Gastrocnemius medialis (tissue), 4 donors: ENCODE data around the gene PDIA6. TPM values are rescaled to one million over a fixed set of nuclear protein-coding genes. Genes with fewer than 3 reads are reported as not detected.

Experiments
- ATAC-seq, 2 donors: fragments of 150-250 bp; one replicate each; pipeline ENCODE4 v1.9.1; 2016
- DNase-seq, 2 donors: peaks; one replicate each; pipeline ENCODE4 v3.0.0-alpha.2; 2019
- H3K27ac ChIP-seq, 4 donors: fragments of 200-600 bp; sonication (generic); 1 replicate in 1 of 4; 2 replicates in 3 of 4; pipeline ENCODE4 v1.5.1; 2016 to 2018; ENCODE audit warnings: mild to moderate bottlenecking in 2 of 4, moderate library complexity in 1 of 4
- H3K27me3 ChIP-seq, 3 donors: fragments of 200-600 bp; sonication (generic) in 2 of 3; 1 replicate in 1 of 3; 2 replicates in 2 of 3; pipeline versions ENCODE4 v1.5.1 to v1.6.0; 2016 to 2019; ENCODE audit warnings: mild to moderate bottlenecking in 1 of 3, moderate library complexity in 1 of 3
- H3K36me3 ChIP-seq, 2 donors: fragments of 200-600 bp; sonication (generic) in 1 of 2; one replicate each; pipeline ENCODE4 v1.5.1; 2017 to 2018
- H3K4me1 ChIP-seq, 2 donors: fragments of 200-600 bp; sonication (generic) in 1 of 2; one replicate each; pipeline ENCODE4 v1.5.1; 2016 to 2017; ENCODE audit warnings: mild to moderate bottlenecking in 2 of 2
- H3K4me3 ChIP-seq, 4 donors: fragments of 200-600 bp; sonication (generic) in 3 of 4; 1 replicate in 1 of 4; 2 replicates in 3 of 4; pipeline ENCODE4 v1.5.1; 2016 to 2019; ENCODE audit warnings: mild to moderate bottlenecking in 2 of 4
- H3K9me3 ChIP-seq, 3 donors: fragments of 200-600 bp; sonication (generic) in 2 of 3; 1 replicate in 1 of 3; 2 replicates in 2 of 3; pipeline ENCODE4 v1.5.1; 2016 to 2019
- POLR2A ChIP-seq, 2 donors: fragments of 450-650 bp; IDR thresholded peaks; one replicate each; pipeline ENCODE4 v1.6.1; 2017; ENCODE audit warnings: antibody characterized with exemption in 2 of 2, mild to moderate bottlenecking in 2 of 2, moderate library complexity in 2 of 2
- in situ Hi-C, 4 donors: fragments of 200-750 bp; cut with MboI; loops; one replicate each; pipeline versions ENCODE4 v1.15.0 to v1.8.0; 2017; ENCODE audit warnings: low sequenced_read_pairs in 4 of 4
- intact Hi-C: fragments of 100-400 bp; cut with DNase I; formaldehyde crosslinking; loops from one replicate; pipeline ENCODE4 v1.15.1; 2023; ENCODE audit warnings: low total_unique reads
- total RNA-seq, 4 donors: library from RNA; depleted of rRNA; stranded (reverse); fragments of >200 nt; gene quantifications; one replicate each; pipeline versions ENCODE4 v1.1.0 to v1.2.3, GENCODE V29; 2016
- TF ChIP-seq, protein P1 (sequence below), 5 experiments: fragments of 450-650 bp in 3 of 5; fragments of 200-600 bp in 2 of 5; sonication (generic) in 2 of 5; IDR thresholded peaks in 4 of 5; conservative IDR thresholded peaks in 1 of 5; 1 replicate in 4 of 5; 2 replicates in 1 of 5; pipeline ENCODE4 v1.5.1; 2016 to 2019; ENCODE audit warnings: antibody characterized with exemption in 5 of 5, mild to moderate bottlenecking in 3 of 5, moderate library complexity in 3 of 5

PDIA6 gene, protein sequence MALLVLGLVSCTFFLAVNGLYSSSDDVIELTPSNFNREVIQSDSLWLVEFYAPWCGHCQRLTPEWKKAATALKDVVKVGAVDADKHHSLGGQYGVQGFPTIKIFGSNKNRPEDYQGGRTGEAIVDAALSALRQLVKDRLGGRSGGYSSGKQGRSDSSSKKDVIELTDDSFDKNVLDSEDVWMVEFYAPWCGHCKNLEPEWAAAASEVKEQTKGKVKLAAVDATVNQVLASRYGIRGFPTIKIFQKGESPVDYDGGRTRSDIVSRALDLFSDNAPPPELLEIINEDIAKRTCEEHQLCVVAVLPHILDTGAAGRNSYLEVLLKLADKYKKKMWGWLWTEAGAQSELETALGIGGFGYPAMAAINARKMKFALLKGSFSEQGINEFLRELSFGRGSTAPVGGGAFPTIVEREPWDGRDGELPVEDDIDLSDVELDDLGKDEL
- total RNA-seq, result 10 to 100 TPM; 32.0 to 72.4 (median 54.2) TPM

DNA sequence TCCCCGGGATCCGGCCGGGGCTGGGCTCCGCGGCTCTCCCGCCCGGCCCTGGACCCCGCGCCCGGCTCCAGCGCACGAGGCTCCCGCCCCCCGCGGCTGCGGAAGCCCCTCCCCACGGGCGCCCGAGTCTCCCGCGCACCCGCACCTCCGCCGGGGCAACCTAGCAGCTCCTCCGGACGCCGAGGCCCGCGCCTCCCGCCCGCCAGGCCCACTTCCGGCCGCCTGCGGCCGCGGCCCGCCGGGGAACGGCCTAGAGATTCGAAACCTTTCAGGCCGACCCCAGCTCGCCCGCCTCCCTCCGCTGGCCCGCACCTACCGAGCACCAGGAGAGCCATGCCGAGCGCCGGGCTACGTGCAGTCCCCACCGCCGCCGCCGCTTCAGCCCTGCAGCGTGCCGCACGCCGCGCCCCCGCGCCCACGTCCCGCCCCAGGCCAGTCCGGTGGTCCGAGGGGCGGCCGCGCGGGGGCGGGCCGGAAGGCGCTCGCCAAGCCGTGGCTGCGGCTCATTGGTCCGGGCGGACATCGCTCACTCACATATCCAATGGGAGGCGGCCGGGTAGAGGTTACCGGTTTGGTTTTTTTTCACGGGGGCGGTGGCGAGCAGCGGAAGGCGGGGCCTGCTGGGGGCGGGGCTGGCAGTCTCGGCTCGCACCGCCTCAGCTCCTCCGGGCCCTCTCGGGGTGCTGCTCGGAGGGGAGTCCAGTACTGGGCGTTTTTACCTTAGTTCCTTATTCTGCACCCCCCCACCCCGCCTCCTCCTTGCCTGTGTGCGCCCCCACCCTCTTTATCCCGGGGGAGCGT, at the start of gene PDIA6:
Gene PDIA6, minus strand, starts transcription at position 424 of the 801 bp plus-strand sequence. Its CDS starts 89 bp downstream, at position 335.
- DNase-seq (peak; percentile 96 to 97), ATAC-seq (peak; percentile 94 to 97)
- Histone ChIP-seq H3K27ac (peak within 1 kb of the TSS; percentile 77 to 94 (median 89)), H3K4me1 (peaks cover 20 to 25% of the 10 kb centered on the region in 2 donors), H3K9me3 (no peaks in the 10 kb centered on the region), H3K27me3 (no peaks in the 10 kb centered on the region), H3K36me3 (no peaks in the 10 kb centered on the region), H3K4me3 (peak within 1 kb of the TSS; percentile 64 to 87 (median 75))
- in situ Hi-C loops, result no loop called here
- intact Hi-C loops, result loop anchor here (1.0 to 5.0 kb wide), 2 partner anchors 364 to 775 kb away; partner anchors contain the start of gene ODC1
- TF ChIP-seq, protein P1, sequence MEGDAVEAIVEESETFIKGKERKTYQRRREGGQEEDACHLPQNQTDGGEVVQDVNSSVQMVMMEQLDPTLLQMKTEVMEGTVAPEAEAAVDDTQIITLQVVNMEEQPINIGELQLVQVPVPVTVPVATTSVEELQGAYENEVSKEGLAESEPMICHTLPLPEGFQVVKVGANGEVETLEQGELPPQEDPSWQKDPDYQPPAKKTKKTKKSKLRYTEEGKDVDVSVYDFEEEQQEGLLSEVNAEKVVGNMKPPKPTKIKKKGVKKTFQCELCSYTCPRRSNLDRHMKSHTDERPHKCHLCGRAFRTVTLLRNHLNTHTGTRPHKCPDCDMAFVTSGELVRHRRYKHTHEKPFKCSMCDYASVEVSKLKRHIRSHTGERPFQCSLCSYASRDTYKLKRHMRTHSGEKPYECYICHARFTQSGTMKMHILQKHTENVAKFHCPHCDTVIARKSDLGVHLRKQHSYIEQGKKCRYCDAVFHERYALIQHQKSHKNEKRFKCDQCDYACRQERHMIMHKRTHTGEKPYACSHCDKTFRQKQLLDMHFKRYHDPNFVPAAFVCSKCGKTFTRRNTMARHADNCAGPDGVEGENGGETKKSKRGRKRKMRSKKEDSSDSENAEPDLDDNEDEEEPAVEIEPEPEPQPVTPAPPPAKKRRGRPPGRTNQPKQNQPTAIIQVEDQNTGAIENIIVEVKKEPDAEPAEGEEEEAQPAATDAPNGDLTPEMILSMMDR (IDR thresholded peaks at IDR 0.05 in 4 of 5, conservative IDR thresholded peaks at IDR 0.05 in 1 of 5), result peak in 4 of 5 experiments; percentile 17 to 49 (median 38)
- TF ChIP-seq POLR2A (IDR thresholded peaks at IDR 0.05), result peak; percentile 86 to 87

DNA sequence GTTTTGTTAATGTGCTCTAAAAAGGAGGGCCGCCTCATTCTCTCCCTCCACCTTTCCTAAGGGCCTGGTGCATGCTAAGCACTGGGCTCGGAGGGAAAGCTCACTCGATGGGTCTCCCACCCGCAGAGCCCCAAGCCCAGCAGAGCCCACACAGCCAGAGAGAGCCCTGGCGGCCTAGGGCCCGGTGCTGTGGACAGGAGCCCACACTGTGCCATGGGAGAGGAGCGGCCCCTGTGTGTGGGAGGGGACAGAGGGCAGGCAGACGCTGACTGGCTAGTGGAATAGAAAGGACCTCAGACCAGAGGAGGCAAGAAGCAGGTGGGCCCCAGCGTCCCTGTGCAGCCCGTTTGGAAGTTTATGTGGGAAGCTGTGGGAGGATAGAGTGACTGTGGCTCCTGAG, 49.7 kb upstream of the PDIA6 start:
- H3K9me3 ChIP-seq, result no peaks in the 10 kb centered on the region
- DNase-seq (no peak), ATAC-seq (no peak)
- no peaks in the 10 kb centered on the region for H3K27me3 ChIP-seq
- H3K27ac ChIP-seq, result no peak overlapping the region
- H3K36me3 ChIP-seq, result no peaks in the 10 kb centered on the region
- in situ Hi-C loops, result no loop called here
- H3K4me3 ChIP-seq, result no peak overlapping the region
- peaks cover 7 to 26% of the 10 kb centered on the region in 2 donors for H3K4me1 ChIP-seq
- intact Hi-C loops, result no loop called here
- TF ChIP-seq, protein P1 (IDR thresholded peaks at IDR 0.05 in 4 of 5, conservative IDR thresholded peaks at IDR 0.05 in 1 of 5), result no peak
- TF ChIP-seq POLR2A (IDR thresholded peaks at IDR 0.05), result no peak

DNA sequence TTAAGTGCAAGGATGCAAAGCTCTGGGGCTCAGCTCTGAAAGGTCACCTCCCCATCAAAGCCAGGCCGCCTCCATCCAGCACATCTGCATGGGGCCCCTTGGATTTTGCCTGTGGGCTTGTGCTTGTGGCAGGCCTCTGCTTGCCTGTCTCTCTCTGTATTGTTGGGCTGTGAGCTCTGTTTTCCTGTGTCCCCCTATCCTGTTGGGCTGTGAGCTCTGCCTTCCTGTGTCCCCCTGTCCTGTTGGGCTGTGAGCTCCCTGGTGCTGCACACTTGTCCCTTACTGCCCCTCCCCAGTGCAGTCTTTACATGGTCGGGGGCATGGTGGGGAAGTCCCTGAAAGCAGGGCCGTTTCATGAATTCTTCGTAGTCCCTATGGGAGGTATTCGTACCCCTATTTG, 49.2 kb upstream of the PDIA6 start:
- intact Hi-C loops, result no loop called here
- TF ChIP-seq, protein P1 (IDR thresholded peaks at IDR 0.05 in 4 of 5, conservative IDR thresholded peaks at IDR 0.05 in 1 of 5), result no peak
- TF ChIP-seq POLR2A (IDR thresholded peaks at IDR 0.05), result no peak
- ATAC-seq, result no peak

DNA sequence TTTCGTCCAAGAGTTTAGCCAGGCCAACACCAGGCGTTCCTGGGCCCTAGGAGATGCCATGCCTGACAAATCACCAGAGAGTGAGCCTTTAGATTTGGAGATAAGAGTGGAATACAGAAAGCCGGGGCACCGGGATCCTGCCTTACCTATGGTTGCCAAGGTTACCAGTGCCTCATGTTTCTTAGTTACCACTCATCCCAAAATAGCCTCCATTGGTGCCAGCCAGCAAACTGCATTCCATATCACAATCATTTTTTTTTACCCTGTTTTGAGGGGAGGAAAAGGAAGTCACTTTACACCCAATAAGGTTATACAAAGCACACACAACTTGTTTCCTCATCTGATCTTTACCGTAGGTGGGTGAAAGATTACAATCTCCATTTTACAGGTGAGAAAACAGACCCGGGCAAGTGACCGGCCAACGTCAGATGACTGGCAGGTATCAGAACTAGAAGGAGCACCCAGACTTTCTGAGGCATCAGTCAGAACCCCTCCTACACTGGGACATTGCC, 48.3 kb upstream of the PDIA6 start:
- no peak for ATAC-seq
- peaks cover 7 to 22% of the 10 kb centered on the region in 2 donors for H3K4me1 ChIP-seq
- no peaks in the 10 kb centered on the region for H3K9me3 ChIP-seq
- in situ Hi-C loops, result no loop called here
- no peaks in the 10 kb centered on the region for H3K36me3 ChIP-seq
- TF ChIP-seq POLR2A (IDR thresholded peaks at IDR 0.05), result no peak
- TF ChIP-seq, protein P1 (IDR thresholded peaks at IDR 0.05 in 4 of 5, conservative IDR thresholded peaks at IDR 0.05 in 1 of 5), result no peak
- DNase-seq, result no peak
- H3K27me3 ChIP-seq, result no peaks in the 10 kb centered on the region
- no peak overlapping the region for H3K27ac ChIP-seq
- intact Hi-C loops, result no loop called here
- no peak overlapping the region for H3K4me3 ChIP-seq

More for the DNA sequence above, 49.2 kb upstream of the PDIA6 start:
- in situ Hi-C loops, result no loop called here
- no peaks in the 10 kb centered on the region for H3K9me3 ChIP-seq
- H3K4me1 ChIP-seq, result peaks cover 7 to 26% of the 10 kb centered on the region in 2 donors
- no peak overlapping the region for H3K27ac ChIP-seq
- H3K27me3 ChIP-seq, result no peaks in the 10 kb centered on the region
- no peak for DNase-seq
- no peak overlapping the region for H3K4me3 ChIP-seq
- H3K36me3 ChIP-seq, result no peaks in the 10 kb centered on the region
